HEK293 (cell line): ENCODE measurements around the gene WNT5B.

Experiments
- EGR2 ChIP-seq: fragments of 450-650 bp; formaldehyde crosslinking; IDR thresholded peaks from 2 replicates; pipeline ENCODE4 v1.5.1; 2016; ENCODE audit warnings: low read depth, missing biosample characterization, missing genetic modification characterization
- IKZF3 ChIP-seq: fragments of 450-650 bp; IDR thresholded peaks from 2 replicates; pipeline ENCODE4 v1.5.0; 2018; ENCODE audit warnings: missing biosample characterization, mild to moderate bottlenecking, missing genetic modification characterization, moderate library complexity
- INSM2 ChIP-seq: fragments of 450-650 bp; formaldehyde crosslinking; IDR thresholded peaks from 2 replicates; pipeline ENCODE4 v1.5.1; 2016; ENCODE audit warnings: missing biosample characterization, missing genetic modification characterization
- KLF1 ChIP-seq: fragments of 450-650 bp; formaldehyde crosslinking; IDR thresholded peaks from 2 replicates; pipeline ENCODE4 v1.5.1; 2016; ENCODE audit warnings: missing biosample characterization, missing genetic modification characterization
- PRDM6 ChIP-seq: fragments of 450-650 bp; formaldehyde crosslinking; IDR thresholded peaks from 2 replicates; pipeline ENCODE4 v1.5.1; 2017; ENCODE audit warnings: missing biosample characterization, missing genetic modification characterization
- SETDB1 ChIP-seq: IDR thresholded peaks from one replicate; pipeline ENCODE4 v1.6.1; 2017; ENCODE audit warnings: mild to moderate bottlenecking, low read length, moderate library complexity, mixed read lengths; ENCODE audit not compliant: insufficient read length
- ZBTB17 ChIP-seq: fragments of 450-650 bp; formaldehyde crosslinking; IDR thresholded peaks from 2 replicates; pipeline ENCODE4 v1.5.1; 2016; ENCODE audit warnings: missing biosample characterization, missing genetic modification characterization
- ZBTB20 ChIP-seq: fragments of 450-650 bp; formaldehyde crosslinking; IDR thresholded peaks from 2 replicates; pipeline ENCODE4 v1.5.1; 2016; ENCODE audit warnings: missing biosample characterization, missing genetic modification characterization
- ZBTB48 ChIP-seq: fragments of 450-650 bp; formaldehyde crosslinking; IDR thresholded peaks from 2 replicates; pipeline ENCODE4 v1.5.1; 2016; ENCODE audit warnings: missing biosample characterization, missing genetic modification characterization
- ZBTB6 ChIP-seq: fragments of 450-650 bp; formaldehyde crosslinking; IDR thresholded peaks from 2 replicates; pipeline ENCODE4 v1.5.1; 2017; ENCODE audit warnings: missing biosample characterization, missing genetic modification characterization
- ZBTB7A ChIP-seq: fragments of 450-650 bp; formaldehyde crosslinking; IDR thresholded peaks from 2 replicates; pipeline ENCODE4 v1.5.1; 2016; ENCODE audit warnings: low read depth, missing biosample characterization, missing genetic modification characterization
- ZNF223 ChIP-seq: fragments of 450-650 bp; formaldehyde crosslinking; IDR thresholded peaks from 2 replicates; pipeline ENCODE4 v1.5.1; 2016; ENCODE audit warnings: missing biosample characterization, missing genetic modification characterization
- ZNF324 ChIP-seq: fragments of 450-650 bp; formaldehyde crosslinking; IDR thresholded peaks from 2 replicates; pipeline ENCODE4 v1.5.1; 2016; ENCODE audit warnings: missing biosample characterization, missing genetic modification characterization
- ZNF335 ChIP-seq: fragments of 450-650 bp; formaldehyde crosslinking; conservative IDR thresholded peaks from 2 replicates; pipeline ENCODE4 v1.5.1; 2016; ENCODE audit warnings: missing biosample characterization, missing genetic modification characterization
- ZNF341 ChIP-seq: fragments of 450-650 bp; formaldehyde crosslinking; IDR thresholded peaks from 2 replicates; pipeline ENCODE4; 2016; ENCODE audit warnings: low read depth, missing biosample characterization, missing genetic modification characterization
- ZSCAN30 ChIP-seq: fragments of 450-650 bp; IDR thresholded peaks from 2 replicates; pipeline ENCODE4 v1.5.1; 2018; ENCODE audit warnings: missing biosample characterization, mild to moderate bottlenecking, missing genetic modification characterization, moderate library complexity
- TF ChIP-seq, protein P1 (sequence below): fragments of 450-650 bp; formaldehyde crosslinking; IDR thresholded peaks from 2 replicates; pipeline ENCODE4 v1.5.1; 2017; ENCODE audit warnings: missing biosample characterization, missing genetic modification characterization
- TF ChIP-seq, protein P2 (sequence below): fragments of 450-650 bp; formaldehyde crosslinking; IDR thresholded peaks from 2 replicates; pipeline ENCODE4 v1.5.1; 2016; ENCODE audit warnings: missing biosample characterization, missing genetic modification characterization, low read depth
- TF ChIP-seq, protein P3 (sequence below): fragments of 450-650 bp; formaldehyde crosslinking; IDR thresholded peaks from 2 replicates; pipeline ENCODE4 v1.5.1; 2016; ENCODE audit warnings: missing biosample characterization, missing genetic modification characterization
- TF ChIP-seq, protein P4 (sequence below): fragments of 450-650 bp; formaldehyde crosslinking; IDR thresholded peaks from 2 replicates; pipeline ENCODE4 v1.5.1; 2016; ENCODE audit warnings: missing biosample characterization, missing genetic modification characterization
- TF ChIP-seq, protein P5 (sequence below): fragments of 450-650 bp; formaldehyde crosslinking; IDR thresholded peaks from 2 replicates; pipeline ENCODE4 v1.5.1; 2017; ENCODE audit warnings: missing biosample characterization, missing genetic modification characterization

WNT5B gene

DNA sequence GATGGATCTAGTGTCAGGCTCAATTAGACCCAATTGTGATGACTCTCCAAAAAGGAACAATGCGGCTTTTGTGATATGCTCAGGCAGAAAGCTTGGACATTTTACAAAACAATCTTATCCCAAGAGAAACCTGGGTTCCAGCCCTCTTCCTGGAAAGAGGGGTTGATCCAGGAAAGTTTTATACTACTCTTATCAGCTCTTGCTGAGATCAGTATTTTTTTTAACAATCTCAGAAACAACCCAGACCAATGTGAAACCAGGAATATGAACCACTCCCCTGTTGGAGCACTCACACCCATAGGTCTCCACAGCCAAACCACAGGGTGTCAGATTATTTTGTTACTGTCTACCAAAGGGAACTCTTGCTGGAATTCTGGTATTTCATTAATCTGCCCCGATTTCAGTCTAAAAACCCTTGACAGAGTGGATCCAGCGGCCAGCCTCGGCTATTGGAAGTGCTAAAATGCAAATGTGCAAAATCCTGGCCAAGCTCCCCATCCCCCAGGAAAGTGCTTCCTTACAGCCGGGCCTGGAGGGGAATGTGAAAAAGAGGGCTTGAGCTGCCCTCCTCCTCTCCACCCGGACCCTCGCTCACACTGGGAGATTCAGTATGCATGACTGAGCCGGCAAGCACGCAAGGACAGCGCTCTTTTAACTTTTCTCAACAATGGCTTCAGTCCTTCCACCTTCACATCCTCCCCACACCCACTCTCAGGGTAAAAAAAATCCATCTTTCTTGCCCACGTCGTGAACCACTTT is 38.6 kb upstream of the WNT5B start (continued):
- TF ChIP-seq SETDB1, result no peak
- TF ChIP-seq EGR2 (tag by site-specific recombination), result peak; percentile 89
- no peak for TF ChIP-seq ZBTB48 (tag by site-specific recombination)
- TF ChIP-seq, protein P1, sequence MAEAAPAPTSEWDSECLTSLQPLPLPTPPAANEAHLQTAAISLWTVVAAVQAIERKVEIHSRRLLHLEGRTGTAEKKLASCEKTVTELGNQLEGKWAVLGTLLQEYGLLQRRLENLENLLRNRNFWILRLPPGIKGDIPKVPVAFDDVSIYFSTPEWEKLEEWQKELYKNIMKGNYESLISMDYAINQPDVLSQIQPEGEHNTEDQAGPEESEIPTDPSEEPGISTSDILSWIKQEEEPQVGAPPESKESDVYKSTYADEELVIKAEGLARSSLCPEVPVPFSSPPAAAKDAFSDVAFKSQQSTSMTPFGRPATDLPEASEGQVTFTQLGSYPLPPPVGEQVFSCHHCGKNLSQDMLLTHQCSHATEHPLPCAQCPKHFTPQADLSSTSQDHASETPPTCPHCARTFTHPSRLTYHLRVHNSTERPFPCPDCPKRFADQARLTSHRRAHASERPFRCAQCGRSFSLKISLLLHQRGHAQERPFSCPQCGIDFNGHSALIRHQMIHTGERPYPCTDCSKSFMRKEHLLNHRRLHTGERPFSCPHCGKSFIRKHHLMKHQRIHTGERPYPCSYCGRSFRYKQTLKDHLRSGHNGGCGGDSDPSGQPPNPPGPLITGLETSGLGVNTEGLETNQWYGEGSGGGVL (tag by site-specific recombination), result peak; percentile 66
- TF ChIP-seq, protein P2, sequence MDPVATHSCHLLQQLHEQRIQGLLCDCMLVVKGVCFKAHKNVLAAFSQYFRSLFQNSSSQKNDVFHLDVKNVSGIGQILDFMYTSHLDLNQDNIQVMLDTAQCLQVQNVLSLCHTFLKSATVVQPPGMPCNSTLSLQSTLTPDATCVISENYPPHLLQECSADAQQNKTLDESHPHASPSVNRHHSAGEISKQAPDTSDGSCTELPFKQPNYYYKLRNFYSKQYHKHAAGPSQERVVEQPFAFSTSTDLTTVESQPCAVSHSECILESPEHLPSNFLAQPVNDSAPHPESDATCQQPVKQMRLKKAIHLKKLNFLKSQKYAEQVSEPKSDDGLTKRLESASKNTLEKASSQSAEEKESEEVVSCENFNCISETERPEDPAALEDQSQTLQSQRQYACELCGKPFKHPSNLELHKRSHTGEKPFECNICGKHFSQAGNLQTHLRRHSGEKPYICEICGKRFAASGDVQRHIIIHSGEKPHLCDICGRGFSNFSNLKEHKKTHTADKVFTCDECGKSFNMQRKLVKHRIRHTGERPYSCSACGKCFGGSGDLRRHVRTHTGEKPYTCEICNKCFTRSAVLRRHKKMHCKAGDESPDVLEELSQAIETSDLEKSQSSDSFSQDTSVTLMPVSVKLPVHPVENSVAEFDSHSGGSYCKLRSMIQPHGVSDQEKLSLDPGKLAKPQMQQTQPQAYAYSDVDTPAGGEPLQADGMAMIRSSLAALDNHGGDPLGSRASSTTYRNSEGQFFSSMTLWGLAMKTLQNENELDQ (tag by site-specific recombination), result no peak
- no peak for TF ChIP-seq INSM2 (tag by site-specific recombination)
- TF ChIP-seq, protein P3, sequence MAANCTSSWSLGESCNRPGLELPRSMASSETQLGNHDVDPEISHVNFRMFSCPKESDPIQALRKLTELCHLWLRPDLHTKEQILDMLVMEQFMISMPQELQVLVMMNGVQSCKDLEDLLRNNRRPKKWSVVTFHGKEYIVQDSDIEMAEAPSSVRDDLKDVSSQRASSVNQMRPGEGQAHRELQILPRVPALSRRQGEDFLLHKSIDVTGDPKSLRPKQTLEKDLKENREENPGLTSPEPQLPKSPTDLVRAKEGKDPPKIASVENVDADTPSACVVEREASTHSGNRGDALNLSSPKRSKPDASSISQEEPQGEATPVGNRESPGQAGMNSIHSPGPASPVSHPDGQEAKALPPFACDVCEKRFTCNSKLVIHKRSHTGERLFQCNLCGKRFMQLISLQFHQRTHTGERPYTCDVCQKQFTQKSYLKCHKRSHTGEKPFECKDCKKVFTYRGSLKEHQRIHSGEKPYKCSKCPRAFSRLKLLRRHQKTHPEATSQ (tag by site-specific recombination), result no peak
- TF ChIP-seq IKZF3 (tag by site-specific recombination), result 0 out of 2 replicates have a peak, but pooled peaks have one; percentile 35
- TF ChIP-seq ZNF335, result peak; percentile 21
- peak; percentile 47; the same call in 1 of the 2 replicates for TF ChIP-seq ZBTB6 (tag by site-specific recombination)
- TF ChIP-seq ZBTB7A (tag by site-specific recombination), result no peak
- TF ChIP-seq, protein P4, sequence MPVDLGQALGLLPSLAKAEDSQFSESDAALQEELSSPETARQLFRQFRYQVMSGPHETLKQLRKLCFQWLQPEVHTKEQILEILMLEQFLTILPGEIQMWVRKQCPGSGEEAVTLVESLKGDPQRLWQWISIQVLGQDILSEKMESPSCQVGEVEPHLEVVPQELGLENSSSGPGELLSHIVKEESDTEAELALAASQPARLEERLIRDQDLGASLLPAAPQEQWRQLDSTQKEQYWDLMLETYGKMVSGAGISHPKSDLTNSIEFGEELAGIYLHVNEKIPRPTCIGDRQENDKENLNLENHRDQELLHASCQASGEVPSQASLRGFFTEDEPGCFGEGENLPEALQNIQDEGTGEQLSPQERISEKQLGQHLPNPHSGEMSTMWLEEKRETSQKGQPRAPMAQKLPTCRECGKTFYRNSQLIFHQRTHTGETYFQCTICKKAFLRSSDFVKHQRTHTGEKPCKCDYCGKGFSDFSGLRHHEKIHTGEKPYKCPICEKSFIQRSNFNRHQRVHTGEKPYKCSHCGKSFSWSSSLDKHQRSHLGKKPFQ (tag by site-specific recombination), result peak; percentile 74
- TF ChIP-seq ZSCAN30, result peak; percentile 9; the same call in 1 of the 2 replicates
- peak; percentile 75 for TF ChIP-seq ZNF341 (tag by site-specific recombination)
- TF ChIP-seq ZNF223, result no peak
- TF ChIP-seq ZBTB17 (tag by site-specific recombination), result peak; percentile 19; the same call in 1 of the 2 replicates
- peak; percentile 85 for TF ChIP-seq ZBTB20 (tag by site-specific recombination)
- peak; percentile 75 for TF ChIP-seq KLF1 (tag by site-specific recombination)
- peak; percentile 52 for TF ChIP-seq PRDM6 (tag by site-specific recombination)
- TF ChIP-seq, protein P5, sequence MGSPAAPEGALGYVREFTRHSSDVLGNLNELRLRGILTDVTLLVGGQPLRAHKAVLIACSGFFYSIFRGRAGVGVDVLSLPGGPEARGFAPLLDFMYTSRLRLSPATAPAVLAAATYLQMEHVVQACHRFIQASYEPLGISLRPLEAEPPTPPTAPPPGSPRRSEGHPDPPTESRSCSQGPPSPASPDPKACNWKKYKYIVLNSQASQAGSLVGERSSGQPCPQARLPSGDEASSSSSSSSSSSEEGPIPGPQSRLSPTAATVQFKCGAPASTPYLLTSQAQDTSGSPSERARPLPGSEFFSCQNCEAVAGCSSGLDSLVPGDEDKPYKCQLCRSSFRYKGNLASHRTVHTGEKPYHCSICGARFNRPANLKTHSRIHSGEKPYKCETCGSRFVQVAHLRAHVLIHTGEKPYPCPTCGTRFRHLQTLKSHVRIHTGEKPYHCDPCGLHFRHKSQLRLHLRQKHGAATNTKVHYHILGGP, result peak; percentile 88
- TF ChIP-seq ZNF324, result no peak
- TF ChIP-seq, all 188 proteins: peak for 22
